SK-N-MC (cell line): ENCODE measurements around the gene CDC42BPB.

Experiments used
- DNase-seq: peaks from one replicate; pipeline ENCODE4 v3.0.0-alpha.2; 2011; ENCODE audit warnings: low read depth, low spot score
- H3K27ac ChIP-seq: fragments of 200-600 bp; sonication (generic); 2 replicates; pipeline ENCODE4 v1.5.1; 2016; ENCODE audit warnings: mixed run types
- H3K36me3 ChIP-seq: fragments of 200-600 bp; sonication (generic); 2 replicates; pipeline ENCODE4 v1.6.1; 2017; ENCODE audit warnings: antibody characterized with exemption, low read length, mixed read lengths; ENCODE audit not compliant: insufficient read depth
- H3K4me3 ChIP-seq: fragments of 200-600 bp; sonication (generic); 2 replicates; pipeline ENCODE4 v1.5.1; 2016
- H3K9ac ChIP-seq: fragments of 200-600 bp; sonication (generic); 2 replicates; pipeline ENCODE4 v1.8.0; 2017; ENCODE audit warnings: mixed run types, mixed read lengths; ENCODE audit not compliant: insufficient read length
- H3K9me3 ChIP-seq: fragments of 200-600 bp; sonication (generic); 2 replicates; pipeline ENCODE4 v1.6.1; 2017; ENCODE audit warnings: low read depth, mild to moderate bottlenecking, antibody characterized with exemption, low read length, moderate library complexity, mixed read lengths
- EZH2 ChIP-seq: fragments of 200-600 bp; sonication (generic); IDR thresholded peaks from one replicate; pipeline ENCODE4 v1.6.1; 2017; ENCODE audit warnings: antibody characterized with exemption
- FOXP2 ChIP-seq: optimal IDR thresholded peaks from 2 replicates; pipeline ENCODE3; 2011; ENCODE audit warnings: mild to moderate bottlenecking, moderate library complexity; ENCODE audit not compliant: insufficient read depth; ENCODE audit errors: extremely low read length, control extremely low read depth
- POLR2AphosphoS5 ChIP-seq: IDR thresholded peaks from 2 replicates; pipeline ENCODE4 v1.6.1; 2012; ENCODE audit warnings: mild to moderate bottlenecking, low read depth, low read length, borderline replicate concordance

CDC42BPB gene

DNA sequence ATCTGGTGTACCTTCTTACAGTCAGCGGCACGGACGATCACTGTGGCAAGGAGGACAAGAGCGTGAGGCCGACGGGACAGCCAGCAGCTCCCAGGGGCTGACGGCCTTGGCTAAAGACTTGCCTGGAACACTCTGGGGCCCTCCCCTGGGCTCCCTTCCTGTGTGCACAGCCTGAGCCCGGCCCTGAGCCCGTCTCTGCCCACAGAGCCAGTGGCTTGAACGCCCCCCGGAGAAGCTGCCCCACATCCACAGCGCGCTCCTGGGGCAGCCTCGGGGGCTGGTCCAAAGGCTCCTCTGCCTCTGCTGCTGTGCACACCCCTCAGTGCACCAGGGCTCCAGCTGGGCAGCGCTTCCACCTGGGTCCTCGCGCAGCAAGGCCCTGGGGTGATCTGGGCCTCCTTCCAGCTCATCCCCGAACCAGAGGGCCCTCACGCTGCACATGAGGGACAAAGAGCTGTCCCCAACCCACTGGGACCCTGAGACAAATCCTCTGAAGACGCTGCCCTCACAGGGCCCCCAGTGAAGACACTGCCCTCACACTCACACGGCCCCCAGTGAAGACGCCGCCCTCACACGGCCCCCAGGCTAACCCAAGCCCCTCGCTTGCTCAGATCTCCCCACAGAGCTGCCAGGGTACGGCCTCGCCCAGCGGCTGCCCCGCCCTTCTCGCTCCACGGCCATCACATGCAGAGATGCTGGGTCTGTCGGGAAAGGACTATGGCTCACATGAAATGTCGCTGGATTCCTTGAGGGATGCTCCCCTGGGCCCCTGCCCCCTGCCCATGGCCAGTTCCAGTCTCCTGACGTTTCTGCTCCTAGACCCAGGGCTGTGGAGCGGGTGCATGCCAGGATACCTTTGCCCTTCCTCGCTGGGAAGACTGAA lies 112.7 kb downstream of the CDC42BPB start:
- no peak overlapping the region for H3K9ac ChIP-seq
- H3K9me3 ChIP-seq = no peaks in the 10 kb centered on the region
- TF ChIP-seq EZH2 (no peak), POLR2AphosphoS5 (no peak), FOXP2 (no peak)
- peaks cover 45% of the 10 kb centered on the region for H3K36me3 ChIP-seq
- H3K27ac ChIP-seq = no peak overlapping the region
- no peak for DNase-seq
- H3K4me3 ChIP-seq = no peak overlapping the region

DNA sequence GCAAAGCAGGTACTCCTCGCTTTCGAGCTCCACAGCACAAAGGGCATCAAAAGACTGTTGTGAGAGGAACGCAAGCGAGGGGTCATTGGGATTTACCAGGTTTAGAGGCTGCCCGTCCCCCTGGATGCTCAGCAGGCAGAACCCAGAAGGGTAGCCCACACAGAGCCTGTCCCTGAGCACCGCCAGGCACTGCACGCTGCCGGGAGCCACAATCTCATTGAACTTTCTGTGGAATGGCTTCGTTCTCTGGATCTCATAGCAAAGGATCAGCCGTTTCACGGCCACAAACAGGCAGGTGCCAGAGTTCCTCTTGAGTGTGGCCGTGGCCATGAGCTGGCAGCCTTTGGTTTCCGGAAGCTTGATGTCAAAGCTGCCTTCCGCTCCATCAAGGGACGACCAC lies 113.4 kb downstream of the CDC42BPB start:
- Histone ChIP-seq H3K9me3 (no peaks in the 10 kb centered on the region), H3K9ac (no peak overlapping the region), H3K27ac (no peak overlapping the region), H3K36me3 (peaks cover 38% of the 10 kb centered on the region), H3K4me3 (no peak overlapping the region)
- no peak for DNase-seq
- TF ChIP-seq FOXP2 = no peak
- TF ChIP-seq EZH2 = no peak
- TF ChIP-seq POLR2AphosphoS5 = no peak

DNA sequence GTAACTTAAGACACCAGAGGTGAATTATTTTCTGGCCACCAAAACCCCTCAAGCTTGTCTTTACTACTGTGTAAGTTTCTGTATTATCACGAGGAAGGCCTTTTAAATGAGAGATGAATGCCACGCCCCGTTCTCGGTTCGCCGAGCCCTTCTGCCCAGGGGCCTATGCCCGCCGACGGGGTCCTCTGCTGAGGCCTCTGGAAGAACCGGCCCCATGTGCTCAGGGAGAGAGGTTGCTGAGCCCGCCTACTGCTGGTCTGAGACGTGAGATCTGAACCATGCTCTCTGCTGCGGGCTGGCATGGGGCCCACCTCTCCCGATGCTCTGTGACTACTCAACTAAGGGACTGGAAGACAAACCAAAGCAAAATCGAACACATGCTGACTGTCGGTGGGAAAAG lies 113.9 kb downstream of the CDC42BPB start:
- no peak for DNase-seq
- Histone ChIP-seq H3K27ac (no peak overlapping the region), H3K9me3 (no peaks in the 10 kb centered on the region), H3K9ac (no peak overlapping the region), H3K36me3 (peaks cover 34% of the 10 kb centered on the region), H3K4me3 (no peak overlapping the region)
- TF ChIP-seq FOXP2 (no peak), POLR2AphosphoS5 (no peak), EZH2 (no peak)

DNA sequence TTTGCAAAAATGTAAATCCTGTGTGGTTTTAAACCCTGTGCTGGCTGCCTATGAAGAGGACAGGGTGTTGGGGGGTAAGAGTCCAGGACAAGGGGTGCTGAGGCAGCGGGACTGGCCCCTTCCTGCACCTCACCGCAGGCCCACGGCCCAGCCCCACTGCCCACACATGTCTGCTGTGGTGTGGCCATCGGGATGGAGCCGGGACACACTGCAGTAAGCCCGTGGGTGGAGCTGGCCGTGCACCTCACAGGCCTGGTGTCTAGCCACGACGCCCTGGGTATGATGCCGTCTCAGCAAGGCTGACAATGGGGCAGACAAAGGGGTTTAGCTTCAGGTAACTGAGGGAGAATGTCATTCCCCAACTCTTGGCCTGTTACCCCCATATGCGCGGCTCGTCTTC lies 115.3 kb downstream of the CDC42BPB start:
- no peaks in the 10 kb centered on the region for H3K9me3 ChIP-seq
- H3K27ac ChIP-seq = no peak overlapping the region
- no peak overlapping the region for H3K9ac ChIP-seq
- no peak for TF ChIP-seq EZH2
- no peak for TF ChIP-seq FOXP2
- no peak for TF ChIP-seq POLR2AphosphoS5
- no peak overlapping the region for H3K4me3 ChIP-seq
- no peak for DNase-seq
- H3K36me3 ChIP-seq = peaks cover 28% of the 10 kb centered on the region; the same call in 1 of the 2 replicates

DNA sequence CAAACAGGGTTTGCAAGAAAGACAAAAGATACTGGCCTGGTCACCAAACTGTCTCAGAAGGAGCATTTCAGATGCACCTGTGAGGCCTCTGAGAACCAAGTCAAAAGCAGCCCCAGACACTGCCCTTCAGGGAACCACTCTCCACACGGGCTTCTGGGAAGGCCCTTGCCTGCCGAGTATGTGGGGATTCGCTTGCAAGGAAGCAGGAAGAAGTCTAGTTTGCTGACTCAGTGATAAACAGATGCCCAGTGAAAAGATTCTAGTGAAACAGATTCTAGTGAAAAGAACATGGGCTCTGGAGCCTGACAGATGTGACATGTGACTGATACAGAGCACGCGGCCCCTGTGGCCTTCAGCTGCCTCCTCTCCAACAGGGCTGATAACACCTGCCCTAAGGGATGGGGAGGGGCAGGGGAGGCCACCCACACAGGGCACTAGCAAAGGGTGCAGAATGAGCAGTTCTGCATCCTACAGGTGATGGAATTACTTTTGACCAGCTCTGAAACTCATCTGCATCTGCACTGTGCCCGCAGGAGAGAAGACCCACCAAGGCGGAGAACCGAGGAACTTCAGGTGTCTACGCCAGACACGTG lies 115.8 kb downstream of the CDC42BPB start:
- Histone ChIP-seq H3K4me3 (no peak overlapping the region), H3K27ac (peak overlapping the region; percentile 67; the same call in 1 of the 2 replicates), H3K9ac (no peak overlapping the region), H3K9me3 (no peaks in the 10 kb centered on the region), H3K36me3 (peaks cover 28% of the 10 kb centered on the region; the same call in 1 of the 2 replicates)
- DNase-seq = no peak
- no peak for TF ChIP-seq EZH2
- TF ChIP-seq POLR2AphosphoS5 = no peak
- no peak for TF ChIP-seq FOXP2

DNA sequence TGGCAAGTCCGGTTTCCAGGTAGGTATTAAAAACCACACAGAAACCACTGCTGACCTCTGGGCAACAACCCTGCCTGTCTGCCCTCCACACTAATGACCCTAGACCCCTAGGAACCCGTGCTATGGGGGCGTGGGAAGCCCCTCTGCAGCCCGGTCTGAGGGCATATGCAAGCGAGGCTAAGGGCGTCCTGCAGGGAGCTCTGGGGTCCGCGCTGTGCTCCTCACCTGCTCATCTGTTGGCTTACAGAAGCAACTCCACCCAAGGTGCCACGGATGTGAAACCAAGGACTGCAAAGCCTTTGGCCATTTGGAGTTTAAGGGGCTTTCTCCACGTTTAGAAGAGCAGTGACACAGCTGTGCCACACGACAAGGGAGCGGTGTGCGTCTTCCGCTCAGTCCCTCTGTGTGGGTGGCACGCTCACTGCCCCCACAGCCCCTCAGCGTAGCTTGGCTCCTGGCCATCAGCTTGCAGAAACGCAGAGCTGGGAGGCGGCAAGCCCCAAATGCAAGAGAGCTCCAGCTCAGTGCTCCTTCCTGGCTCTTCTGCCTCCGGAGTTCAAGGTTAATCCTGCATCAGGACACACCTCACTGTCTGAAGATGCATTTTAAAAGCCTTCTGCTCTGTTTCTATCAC lies 116.5 kb downstream of the CDC42BPB start:
- Histone ChIP-seq H3K36me3 (peaks cover 28% of the 10 kb centered on the region; the same call in 1 of the 2 replicates), H3K27ac (peak overlapping the region; percentile 67; the same call in 1 of the 2 replicates), H3K4me3 (no peak overlapping the region), H3K9me3 (no peaks in the 10 kb centered on the region), H3K9ac (no peak overlapping the region)
- no peak for DNase-seq
- TF ChIP-seq POLR2AphosphoS5 (no peak), FOXP2 (no peak), EZH2 (no peak)

DNA sequence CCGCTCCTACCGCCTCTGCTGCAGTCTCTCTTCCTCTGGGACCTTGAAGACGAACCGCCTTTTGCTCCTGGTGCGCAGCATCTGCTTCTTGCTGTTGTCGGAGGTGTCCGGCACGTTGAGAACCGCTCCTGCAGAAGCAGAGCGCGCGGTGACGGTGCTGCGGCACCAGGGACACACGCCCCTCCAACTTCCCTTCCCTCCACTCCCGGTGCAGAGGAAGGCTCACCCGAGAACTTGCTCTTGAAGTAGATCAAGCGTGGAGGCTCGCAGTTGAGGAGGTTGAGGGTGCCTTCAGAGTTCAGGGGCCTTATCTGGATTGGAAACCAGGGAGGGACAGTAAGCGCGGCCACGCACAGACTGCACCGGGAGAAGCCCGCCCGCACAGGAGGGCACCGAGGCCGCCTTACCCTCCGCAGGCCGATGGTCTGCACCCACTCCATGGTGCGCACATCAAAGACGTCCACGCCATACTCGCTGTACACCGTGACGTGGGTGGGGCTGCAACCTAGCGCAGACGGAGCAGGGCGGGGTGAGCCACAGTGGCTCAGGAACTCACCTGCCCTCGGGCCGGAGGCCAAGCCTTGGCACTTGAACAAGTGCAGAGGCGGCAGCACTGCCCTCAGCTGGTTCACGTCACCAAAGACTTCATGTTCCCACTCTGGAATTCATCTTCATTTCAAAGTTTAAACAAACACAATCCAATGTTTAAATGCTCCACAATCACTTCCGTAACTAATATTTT lies 117.4 kb downstream of the CDC42BPB start:
- Histone ChIP-seq H3K27ac (no peak overlapping the region), H3K9me3 (no peaks in the 10 kb centered on the region), H3K36me3 (peaks cover 20% of the 10 kb centered on the region; the same call in 1 of the 2 replicates), H3K9ac (no peak overlapping the region), H3K4me3 (no peak overlapping the region)
- DNase-seq = no peak
- TF ChIP-seq FOXP2 (no peak), POLR2AphosphoS5 (no peak), EZH2 (no peak)
